ENCODE measurements around the gene DNAJB6.
"Not testable (repeated sequence)": the region's sequence is repeated elsewhere in the genome, so short reads cannot be mapped to it uniquely, and the experiment has no call there.

The DNAJB6 gene

DNA sequence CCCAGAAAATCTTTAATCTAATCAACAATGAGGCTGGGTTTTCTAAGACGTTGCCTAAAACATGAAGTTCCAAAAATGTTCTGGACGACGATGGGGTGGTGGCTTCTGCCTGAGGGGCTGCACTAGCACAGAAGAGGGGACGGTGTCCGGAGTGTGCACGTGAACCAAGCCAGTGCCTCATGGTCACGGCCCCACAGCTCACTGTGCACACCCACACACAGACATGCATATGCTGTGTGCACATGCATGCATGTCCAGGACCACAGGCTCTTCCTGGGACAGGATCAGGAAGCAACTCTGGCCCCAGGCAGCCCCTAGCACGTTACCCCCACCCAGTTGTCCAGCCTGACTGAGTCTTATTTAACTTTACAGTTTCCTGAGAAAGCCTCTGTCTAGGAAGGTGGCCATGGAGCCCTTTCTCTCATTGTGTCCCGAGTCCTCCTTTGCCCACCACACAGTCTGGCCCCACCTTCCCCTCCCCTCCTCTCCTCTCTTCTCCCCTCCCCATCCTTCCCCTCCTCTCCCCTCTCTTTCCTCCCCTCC lies 100.8 kb downstream of the DNAJB6 start:
- in situ Hi-C loops (cut with MboI; ENCODE audit: low sequenced_read_pairs): loop anchor here (25.0 kb wide), 1 partner anchor 425 kb away; no protein-coding TSS in a partner anchor

DNA sequence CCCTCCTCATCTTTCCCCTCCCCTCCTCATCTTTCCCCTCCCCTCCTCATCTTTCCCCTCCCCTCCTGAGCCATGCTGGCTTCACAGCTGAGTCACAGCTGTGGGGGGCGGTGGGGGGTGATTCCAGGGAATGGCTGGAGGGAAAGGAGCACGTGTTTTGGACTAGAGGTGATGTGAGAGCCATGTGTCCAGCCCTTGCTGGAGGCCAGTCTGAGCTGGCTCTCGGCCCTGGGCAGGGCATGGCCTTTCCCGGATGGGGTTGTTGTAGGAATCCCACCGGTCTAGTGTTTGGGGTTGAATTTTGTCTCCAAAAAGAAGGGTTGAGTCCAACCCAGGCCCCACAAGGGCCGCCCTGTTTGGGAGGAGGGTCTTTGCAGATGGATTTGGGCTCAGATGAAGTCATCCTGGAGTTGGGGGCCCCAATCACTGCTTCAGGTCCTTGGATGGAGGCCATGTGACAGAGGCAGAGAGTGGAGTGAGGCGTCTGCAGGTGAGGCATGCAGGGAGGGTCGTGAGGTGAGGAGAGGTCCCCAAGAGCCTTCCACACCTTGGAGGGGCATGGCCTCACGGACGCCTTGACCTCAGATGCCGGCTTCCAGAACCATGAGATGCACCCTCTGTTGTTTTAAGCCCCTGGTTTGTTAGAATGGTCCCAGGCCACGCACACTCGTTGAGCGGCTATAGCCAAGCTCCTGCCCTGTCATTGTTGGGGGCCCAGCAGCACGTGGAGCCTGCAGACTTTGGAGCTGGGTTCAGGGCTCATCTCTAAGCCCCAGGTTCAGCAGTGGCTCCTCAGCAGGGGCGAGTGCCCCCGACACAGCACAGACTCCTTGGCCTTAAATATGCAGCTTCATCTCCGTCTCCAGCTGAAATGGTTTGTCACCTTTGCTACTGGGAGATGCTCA lies 101.6 kb downstream of the DNAJB6 start:
- in situ Hi-C loops (cut with MboI; ENCODE audit: low sequenced_read_pairs): loop anchor here (25.0 kb wide), 1 partner anchor 424 kb away; no protein-coding TSS in a partner anchor

DNA sequence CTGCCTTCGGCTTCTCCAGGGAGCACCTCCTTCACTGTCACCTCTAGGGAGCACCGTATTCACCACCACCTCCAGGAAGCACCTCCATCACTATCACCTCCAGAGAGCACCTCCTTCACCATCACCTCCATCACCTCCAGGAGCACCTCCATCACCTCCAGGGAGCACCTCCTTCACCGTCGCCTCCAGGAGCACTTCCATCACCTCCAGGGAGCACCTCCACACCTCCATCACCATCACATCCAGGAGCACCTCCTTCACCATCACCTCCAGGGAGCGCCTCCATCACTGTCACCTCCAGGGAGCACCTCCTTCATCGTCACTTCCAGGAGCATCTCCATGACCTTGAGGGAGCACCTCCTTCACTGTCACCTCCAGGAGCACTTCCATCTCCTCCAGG lies 102.3 kb downstream of the DNAJB6 start:
- in situ Hi-C loops (cut with MboI; ENCODE audit: low sequenced_read_pairs): loop anchor here (25.0 kb wide), 1 partner anchor 423 kb away; no protein-coding TSS in a partner anchor

DNA sequence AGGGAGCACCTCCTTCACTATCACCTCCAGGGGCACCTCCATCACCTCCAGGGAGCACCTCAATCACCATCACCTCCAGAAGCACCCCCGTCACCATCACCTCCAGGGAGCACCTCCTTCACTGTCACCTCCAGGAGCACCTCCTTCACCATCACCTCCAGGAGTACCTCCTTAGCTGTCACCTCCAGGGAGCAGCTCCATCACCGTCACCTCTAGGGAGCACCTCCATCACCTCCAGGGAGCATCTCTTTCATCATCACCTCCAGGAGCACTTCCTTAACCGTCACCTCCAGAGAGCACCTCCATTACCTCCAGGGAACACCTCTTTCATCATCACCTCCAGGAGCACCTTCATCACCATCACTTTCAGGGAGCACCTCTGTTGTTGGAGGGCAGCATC lies 103.0 kb downstream of the DNAJB6 start:
- in situ Hi-C loops (cut with MboI; ENCODE audit: low sequenced_read_pairs): loop anchor here (25.0 kb wide), 1 partner anchor 423 kb away; no protein-coding TSS in a partner anchor

DNA sequence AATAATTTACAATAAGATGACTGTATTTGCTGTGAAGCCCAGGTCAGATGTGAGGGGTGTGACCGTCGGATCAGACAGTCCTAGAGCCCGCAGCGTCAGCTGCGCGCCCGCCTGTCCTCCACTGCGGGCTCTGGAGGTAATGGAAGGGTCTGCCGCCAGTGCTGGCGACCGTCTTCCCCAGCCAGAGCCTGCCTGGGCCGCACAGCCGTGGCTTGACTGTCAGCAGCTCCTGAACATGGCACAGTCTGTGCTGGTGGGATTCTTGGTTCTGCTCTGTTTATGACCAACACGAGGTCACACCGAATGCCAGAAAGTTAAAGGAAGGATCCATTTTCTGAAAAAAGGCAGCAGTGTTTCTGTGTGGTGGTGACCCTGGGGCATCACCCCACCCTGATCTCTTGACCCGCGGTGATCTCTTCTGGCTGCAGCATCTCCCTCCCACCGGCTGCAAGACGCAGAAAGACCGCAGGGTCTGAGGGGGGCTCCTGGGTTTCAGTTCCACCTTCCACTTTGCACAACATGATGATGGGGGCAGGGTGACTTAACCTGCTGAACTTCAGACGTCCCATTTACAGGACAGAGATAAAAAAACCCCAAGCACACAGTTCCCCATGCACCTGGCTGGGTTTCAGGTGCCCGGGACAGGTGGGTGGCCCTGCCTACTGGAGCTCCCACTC lies 103.7 kb downstream of the DNAJB6 start:
- in situ Hi-C loops (cut with MboI; ENCODE audit: low sequenced_read_pairs): loop anchor here (25.0 kb wide), 1 partner anchor 422 kb away; no protein-coding TSS in a partner anchor

DNA sequence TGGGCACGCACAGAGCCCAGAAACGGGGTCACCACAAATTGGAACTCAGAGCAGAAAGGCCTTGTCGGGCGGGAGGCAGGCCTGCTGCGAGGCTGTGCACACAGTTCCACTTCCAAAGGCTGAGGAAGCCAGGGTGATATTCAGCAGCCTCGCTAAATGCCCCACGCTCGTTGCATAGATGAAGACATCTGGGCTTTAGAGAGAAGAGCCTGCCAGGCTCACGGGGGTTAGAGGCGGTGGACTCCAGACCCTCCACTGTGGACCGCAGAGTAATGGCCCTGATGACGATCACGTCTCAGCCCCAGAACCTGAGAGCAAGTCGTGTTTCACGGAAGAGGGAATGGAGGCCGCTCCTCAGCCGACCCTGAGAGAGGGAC lies 104.2 kb downstream of the DNAJB6 start:
- in situ Hi-C loops (cut with MboI; ENCODE audit: low sequenced_read_pairs): loop anchor here (25.0 kb wide), 1 partner anchor 421 kb away; no protein-coding TSS in a partner anchor

DNA sequence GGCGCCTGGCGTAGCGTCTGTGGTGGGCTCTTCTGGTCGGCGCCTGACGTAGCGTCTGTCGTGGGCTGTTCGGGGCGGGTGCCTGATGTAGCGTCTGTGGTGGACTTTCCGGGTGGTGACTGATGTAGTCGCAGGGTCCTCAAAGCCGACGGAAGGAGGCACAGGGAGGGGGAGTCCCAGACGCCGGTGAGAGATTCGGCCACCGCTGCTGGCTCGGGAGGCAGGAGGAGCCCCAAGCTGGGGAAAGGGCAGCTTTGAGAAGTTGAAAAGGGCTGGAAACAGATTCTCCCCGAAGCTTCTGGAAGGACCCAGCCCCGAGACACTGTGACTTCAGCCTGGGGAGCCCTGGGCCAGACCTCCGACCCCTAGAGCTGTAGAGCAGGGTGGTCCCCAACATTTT lies 105.7 kb downstream of the DNAJB6 start:
- in situ Hi-C loops (cut with MboI; ENCODE audit: low sequenced_read_pairs): loop anchor here (25.0 kb wide), 1 partner anchor 420 kb away; no protein-coding TSS in a partner anchor

DNA sequence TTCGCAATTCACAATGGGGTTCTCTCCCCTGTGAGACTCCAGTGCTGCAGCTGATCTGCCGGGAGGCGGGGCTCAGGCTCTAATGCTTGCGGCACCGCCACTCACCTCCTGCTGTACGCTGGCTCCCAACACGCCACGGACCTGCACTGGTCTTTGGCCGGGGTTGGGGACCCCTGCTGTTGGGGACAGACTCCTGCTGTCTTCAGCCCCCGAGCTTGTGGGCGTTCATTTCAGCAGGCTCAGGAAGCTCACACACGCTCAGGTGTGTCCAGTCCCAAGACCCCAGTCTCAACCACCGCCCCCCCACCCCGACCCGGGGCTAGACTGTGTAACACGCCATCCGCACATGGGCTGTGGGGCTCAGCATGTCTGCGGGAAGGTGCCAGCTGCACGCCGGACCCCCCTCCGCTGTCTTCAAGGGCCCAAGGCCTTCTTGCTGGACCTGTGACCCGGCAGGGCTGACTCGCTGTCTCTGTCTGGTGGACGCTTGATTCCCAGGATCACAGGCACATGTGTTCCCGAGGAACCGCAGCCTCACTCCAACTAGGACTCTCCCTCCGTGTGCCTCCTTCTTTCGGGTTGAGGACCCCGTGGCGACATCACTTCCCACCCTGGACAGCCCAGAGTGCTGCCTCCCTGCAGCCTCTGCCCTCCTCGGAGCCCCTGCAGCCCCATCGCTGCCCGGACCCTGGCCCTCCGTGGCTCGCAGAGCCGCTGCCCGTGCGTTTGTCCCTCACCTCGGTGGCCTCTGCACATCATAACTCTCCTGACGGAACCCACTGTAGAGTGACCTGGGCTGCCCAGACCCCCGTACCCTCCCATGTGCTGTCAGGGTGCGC lies 106.4 kb downstream of the DNAJB6 start:
- in situ Hi-C loops (cut with MboI; ENCODE audit: low sequenced_read_pairs): loop anchor here (25.0 kb wide), 1 partner anchor 419 kb away; no protein-coding TSS in a partner anchor

DNA sequence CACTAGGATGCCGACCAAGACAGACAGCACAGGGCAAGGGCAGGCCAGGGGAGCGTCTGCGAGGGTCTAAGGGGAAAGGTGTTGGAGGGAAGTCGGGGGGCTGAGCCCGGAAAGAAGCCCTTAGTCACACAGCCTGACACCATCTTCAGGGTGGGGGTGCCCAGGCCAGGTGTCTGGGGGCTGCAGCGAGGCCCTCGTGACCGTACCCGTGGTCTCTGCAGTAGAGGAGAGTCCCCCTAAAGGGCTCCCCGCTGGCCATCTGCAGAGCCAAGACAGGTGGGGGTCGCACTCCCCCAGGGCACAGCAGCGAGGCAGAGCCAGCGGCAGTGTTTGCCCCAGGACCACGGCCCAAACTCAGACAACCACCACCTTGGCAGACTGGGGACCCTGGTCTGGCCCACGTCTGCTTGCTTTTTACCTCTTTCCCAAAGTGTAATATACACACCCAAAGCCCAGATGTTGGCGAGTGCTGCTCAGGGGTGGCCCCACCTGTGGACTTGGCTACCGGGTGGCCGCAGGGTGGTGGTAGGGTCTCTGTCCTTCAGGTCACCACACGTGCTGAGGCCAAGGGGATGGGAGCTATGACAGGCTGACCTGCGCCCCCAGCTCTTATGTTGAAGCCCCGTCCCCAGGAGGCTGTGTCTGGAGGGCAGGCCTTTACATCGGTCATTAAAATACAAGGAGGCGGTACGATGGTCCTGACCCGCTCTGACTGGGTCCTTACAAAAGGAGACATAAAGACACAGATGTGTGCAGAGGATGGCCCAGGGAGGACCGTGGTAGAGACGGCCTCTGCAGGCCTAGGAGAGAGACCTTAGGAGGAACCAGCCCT lies 107.4 kb downstream of the DNAJB6 start:
- in situ Hi-C loops (cut with MboI; ENCODE audit: low sequenced_read_pairs): loop anchor here (25.0 kb wide), 1 partner anchor 418 kb away; no protein-coding TSS in a partner anchor

DNA sequence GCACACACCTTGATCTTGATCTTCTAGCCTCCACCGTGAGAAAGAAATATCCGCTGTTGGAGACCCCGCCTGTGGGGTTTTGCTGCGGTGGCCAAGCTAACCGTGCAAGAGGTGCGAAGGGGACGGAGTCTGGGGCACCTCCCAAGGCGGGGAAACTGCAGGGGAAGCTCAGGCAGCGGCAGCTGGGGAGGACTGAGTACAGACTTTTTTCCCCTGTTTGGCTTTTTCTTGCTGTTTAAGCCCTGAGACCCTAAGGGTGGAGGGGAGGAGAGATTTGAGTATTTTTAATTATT lies 108.0 kb downstream of the DNAJB6 start:
- in situ Hi-C loops (cut with MboI; ENCODE audit: low sequenced_read_pairs): loop anchor here (25.0 kb wide), 1 partner anchor 418 kb away; no protein-coding TSS in a partner anchor

DNA sequence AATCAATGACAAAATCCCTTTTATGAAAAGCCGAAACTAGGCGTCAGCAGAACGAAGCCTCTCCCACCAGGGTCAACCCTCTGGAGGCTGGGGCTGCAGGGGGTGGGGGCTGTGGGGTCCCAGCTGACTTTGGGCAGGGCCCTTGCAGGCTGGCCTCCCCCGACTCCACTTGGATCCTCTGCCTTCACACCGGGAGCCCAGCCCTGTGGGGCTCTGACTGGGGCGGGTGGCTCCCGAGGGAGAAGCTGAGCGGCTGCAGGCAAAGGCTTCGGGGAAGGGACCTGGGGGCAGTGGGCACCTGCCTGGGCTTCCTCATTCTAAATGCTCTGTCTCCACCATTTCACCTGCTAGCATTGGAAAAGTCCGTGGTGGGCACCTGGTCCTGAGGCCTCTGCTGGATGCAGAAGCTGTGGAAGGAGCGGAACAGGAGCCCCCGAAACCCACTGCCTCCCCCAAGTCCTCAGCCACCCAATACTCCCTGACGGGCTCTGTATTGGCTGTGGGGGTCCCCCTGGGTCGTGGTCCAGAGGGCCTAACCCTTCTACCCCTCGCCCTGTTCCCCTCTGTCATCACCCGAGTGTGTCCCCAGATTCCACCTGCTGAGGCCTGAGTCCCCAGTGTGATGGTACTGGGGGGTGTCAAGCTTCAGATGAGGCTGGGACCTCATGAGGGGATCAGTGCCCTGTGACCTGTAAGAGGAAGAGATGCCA lies 108.6 kb downstream of the DNAJB6 start:
- in situ Hi-C loops (cut with MboI; ENCODE audit: low sequenced_read_pairs): loop anchor here (25.0 kb wide), 1 partner anchor 417 kb away; no protein-coding TSS in a partner anchor

DNA sequence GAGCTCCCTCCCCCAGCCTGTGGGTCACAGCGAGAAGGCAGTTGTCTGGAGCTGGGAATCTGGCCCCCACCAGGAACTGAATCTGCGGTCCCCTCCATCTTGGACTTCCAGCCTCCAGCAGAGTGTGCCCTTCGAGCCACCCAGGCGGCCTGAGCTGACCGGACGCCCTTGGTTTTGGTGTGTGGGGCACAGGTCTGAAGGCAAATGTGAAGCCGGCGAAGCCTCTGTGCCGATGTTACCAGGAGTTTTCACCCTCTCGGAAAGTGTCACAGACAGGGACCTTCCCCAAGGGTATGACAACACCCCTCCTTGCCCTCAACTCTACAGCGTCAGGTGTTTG lies 109.1 kb downstream of the DNAJB6 start:
- in situ Hi-C loops (cut with MboI; ENCODE audit: low sequenced_read_pairs): loop anchor here (25.0 kb wide), 1 partner anchor 416 kb away; no protein-coding TSS in a partner anchor

DNA sequence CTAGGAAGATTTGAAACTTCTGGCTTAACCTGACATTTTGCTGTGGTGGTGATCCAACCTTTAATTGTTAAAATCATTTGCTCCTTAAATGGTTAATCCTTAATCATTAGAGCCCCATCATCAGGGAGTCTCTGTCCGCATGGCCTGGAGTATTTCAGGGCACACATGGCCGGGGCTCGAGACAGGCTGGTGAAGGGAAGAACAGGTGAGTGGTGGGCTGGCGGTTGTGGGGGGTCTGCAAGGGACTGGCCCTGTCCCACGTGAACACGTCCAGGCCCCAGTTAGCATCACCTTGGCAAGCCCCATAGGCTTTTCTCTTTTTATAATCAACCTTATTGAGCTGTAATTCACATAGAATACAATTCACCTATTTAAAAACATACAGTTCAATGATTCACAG lies 109.5 kb downstream of the DNAJB6 start:
- in situ Hi-C loops (cut with MboI; ENCODE audit: low sequenced_read_pairs): loop anchor here (25.0 kb wide), 1 partner anchor 416 kb away; no protein-coding TSS in a partner anchor

DNA sequence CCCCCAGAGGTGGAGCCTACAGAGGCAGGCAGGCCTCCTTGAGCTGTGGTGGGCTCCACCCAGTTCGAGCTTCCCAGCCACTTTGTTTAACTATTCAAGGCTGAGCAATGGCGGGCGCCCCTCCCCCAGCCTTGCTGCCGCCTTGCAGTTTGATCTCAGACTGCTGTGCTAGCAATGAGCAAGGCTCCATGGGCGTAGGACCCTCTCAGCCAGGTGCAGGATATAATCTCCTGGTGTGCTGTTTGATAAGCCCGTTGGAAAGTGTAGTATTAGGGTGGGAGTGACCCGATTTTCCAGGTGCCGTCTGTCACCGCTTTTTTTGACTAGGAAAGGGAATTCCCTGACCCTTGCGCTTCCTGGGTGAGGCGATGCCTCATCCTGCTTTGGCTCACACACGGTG lies 117.2 kb downstream of the DNAJB6 start:
- in situ Hi-C loops (cut with MboI; ENCODE audit: low sequenced_read_pairs): not testable (repeated sequence)

DNA sequence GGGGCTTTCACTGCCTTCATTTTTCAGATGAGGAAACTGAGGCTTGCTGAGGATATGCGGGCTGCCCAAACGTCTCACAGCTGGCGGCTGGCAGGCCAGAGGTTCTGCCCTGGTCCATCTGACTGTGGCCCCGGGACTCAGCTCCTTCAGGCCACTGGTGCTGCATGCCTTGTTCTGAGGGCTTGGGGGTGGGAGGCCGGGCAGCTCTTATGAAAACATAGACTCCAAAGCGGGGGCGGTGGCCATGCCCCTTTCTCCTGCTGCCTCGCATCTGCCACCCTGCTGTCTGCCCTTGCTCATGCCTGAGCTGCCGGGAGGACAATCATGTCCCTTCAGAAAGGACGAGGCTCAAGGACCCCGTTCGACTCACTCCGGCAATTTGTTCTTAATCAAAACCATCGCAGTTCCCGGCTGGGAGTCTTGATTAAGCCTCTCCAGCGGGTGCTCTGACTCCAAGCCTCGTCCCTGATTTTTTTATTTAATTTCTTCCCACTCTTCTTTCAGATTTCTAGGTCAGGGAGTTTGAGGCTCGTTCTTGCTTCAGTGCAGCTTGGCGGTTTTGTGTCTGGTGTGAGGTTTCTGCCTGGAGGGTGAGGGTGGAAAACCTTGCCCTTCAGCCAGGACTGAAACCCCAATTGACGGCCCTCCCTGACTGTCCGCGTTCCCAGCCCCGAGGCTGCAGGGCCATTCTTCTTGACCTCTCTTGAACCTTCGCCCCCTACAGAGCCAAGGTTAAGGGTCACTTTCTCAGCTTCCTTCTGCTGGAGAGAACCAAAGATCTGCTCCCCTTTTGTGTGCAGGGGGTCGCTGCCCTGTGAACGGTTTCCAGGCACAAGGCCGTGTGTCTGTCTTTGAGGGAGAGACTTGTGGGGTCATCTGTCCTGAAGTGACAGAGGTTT lies 120.8 kb downstream of the DNAJB6 start:
- in situ Hi-C loops (cut with MboI; ENCODE audit: low sequenced_read_pairs): no loop called here

DNA sequence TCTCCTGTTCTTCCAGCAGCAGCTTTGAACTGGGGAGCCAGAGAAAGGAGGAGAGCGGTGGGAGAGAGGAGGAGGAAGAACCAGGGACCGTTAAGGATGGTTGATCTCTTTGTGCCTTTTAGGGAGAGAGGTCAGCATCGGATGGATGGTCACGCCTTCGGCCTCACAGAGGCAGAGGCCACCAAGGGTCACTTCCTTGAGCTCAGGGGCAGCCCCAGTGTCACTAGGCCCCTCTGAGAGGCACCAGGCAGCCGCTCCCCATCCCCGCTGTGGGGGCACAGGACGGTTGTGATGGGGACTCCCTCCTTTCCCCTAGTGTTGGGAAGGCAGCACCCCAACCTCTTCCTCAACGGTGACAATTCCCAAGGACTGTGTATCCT lies 121.4 kb downstream of the DNAJB6 start:
- in situ Hi-C loops (cut with MboI; ENCODE audit: low sequenced_read_pairs): no loop called here

DNA sequence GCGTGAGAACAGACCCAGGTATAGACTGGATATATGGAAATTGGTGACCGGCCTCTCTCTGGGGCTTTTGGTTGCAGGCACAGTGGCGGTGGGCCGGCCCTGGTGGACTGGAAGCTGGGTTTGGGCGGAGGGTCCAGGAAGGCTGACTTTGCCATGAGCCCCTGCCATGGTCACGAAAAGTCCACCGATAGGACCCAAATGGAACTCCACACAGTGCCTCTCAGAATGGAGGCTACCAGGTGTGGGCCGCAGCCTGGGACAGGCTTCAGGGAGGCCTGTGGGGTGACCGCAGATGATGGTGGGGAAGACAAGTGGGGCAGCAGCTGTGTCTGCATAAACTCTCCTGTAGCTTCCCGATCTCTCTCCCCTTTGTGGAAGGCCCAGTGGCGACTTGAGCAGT lies 123.2 kb downstream of the DNAJB6 start:
- in situ Hi-C loops (cut with MboI; ENCODE audit: low sequenced_read_pairs): no loop called here

DNA sequence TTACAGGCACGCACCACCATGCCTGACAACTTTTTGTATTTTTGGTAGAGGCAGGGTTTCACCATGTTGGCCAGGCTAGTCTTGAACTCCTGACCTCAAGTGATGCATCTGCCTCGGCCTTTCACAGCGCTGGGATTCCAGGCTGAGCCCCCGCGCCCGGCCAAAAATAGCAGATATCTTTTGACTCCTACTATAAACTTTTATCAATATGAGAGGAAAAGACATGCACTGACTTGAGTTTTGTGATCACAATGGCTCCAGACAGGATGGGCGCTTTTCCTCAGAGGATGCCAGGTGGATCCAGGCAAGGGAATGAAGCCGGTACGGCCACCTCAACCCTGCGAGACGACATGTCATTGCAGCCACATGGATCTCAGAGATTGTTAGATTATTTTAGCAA lies 123.9 kb downstream of the DNAJB6 start:
- in situ Hi-C loops (cut with MboI; ENCODE audit: low sequenced_read_pairs): no loop called here
